D721Med (cell line): Measurements from ENCODE around the gene TWSG1.
"Not testable (repeated sequence)": the region's sequence is repeated elsewhere in the genome, so short reads cannot be mapped to it uniquely, and the experiment has no call there.

Source experiments
- DNase-seq: peaks from one replicate; pipeline ENCODE4 v3.0.0; 2011; ENCODE audit warnings: low spot score; ENCODE audit not compliant: insufficient read length
- FAIRE-seq: peaks from 2 replicates; lab custom pipeline; 2011; peaks lifted over from hg19 to GRCh38; lab: Jason Lieb, UNC
- TF ChIP-seq, protein P1 (sequence below): IDR thresholded peaks from 2 replicates; pipeline ENCODE4 v1.5.1; 2012; ENCODE audit warnings: mild to moderate bottlenecking, control low read depth; ENCODE audit not compliant: insufficient read depth; ENCODE audit errors: missing control alignments

TWSG1 gene

DNA sequence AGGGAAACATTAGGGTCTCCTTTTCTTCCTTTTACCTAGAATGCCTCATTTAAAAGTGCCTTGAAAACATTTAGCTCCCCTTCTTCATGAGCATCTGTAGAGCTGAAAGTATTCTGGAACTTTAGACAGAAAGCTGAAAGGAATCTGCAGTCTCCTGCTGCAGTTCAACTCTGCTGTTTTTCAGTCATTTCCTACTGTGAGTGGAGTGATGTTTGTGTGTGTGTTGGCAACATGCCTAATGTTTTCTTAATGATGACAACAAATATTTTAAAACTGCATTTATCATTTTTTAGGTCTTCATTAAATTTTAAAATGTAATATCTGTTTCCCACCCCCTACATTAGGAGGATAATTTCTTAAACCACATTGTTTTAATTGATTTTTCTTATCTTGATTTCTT, 66.6 kb downstream of the TWSG1 start:
- no peak for DNase-seq
- FAIRE-seq: no peak

DNA sequence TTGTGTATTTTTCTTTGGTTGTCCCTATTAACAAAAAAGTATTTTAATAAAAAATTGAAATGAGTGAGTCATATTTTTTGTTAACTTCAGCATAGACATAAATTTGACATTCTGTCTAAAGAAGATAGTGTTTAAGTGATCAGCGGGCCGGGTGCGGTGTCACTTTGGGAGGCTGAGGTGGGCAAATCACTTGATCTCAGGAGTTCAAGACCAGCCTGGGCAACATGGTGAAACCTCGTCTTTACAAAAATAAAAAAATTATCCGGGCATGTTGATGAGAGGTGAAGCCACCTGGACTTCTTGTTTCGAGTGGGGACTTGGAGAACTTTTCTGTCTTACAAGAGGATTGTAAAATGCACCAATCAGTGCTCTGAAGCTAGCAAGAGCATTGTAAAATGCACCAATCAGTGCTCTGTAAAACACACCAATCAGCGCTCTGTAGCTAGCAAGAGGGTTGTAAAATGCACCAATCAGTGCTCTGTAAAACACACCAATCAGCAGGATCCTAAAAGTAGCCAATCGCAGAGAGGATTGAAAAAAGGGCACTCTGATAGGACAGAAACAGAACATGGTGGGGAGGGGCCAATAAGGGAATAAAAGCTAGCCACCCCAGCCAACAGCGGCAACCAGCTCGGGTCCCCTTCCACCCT, 67.9 kb downstream of the TWSG1 start:
- FAIRE-seq, DNase-seq: not testable (repeated sequence)

More for the DNA sequence above, 66.6 kb downstream of the TWSG1 start:
- TF ChIP-seq, protein P1, sequence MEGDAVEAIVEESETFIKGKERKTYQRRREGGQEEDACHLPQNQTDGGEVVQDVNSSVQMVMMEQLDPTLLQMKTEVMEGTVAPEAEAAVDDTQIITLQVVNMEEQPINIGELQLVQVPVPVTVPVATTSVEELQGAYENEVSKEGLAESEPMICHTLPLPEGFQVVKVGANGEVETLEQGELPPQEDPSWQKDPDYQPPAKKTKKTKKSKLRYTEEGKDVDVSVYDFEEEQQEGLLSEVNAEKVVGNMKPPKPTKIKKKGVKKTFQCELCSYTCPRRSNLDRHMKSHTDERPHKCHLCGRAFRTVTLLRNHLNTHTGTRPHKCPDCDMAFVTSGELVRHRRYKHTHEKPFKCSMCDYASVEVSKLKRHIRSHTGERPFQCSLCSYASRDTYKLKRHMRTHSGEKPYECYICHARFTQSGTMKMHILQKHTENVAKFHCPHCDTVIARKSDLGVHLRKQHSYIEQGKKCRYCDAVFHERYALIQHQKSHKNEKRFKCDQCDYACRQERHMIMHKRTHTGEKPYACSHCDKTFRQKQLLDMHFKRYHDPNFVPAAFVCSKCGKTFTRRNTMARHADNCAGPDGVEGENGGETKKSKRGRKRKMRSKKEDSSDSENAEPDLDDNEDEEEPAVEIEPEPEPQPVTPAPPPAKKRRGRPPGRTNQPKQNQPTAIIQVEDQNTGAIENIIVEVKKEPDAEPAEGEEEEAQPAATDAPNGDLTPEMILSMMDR: no peak

DNA sequence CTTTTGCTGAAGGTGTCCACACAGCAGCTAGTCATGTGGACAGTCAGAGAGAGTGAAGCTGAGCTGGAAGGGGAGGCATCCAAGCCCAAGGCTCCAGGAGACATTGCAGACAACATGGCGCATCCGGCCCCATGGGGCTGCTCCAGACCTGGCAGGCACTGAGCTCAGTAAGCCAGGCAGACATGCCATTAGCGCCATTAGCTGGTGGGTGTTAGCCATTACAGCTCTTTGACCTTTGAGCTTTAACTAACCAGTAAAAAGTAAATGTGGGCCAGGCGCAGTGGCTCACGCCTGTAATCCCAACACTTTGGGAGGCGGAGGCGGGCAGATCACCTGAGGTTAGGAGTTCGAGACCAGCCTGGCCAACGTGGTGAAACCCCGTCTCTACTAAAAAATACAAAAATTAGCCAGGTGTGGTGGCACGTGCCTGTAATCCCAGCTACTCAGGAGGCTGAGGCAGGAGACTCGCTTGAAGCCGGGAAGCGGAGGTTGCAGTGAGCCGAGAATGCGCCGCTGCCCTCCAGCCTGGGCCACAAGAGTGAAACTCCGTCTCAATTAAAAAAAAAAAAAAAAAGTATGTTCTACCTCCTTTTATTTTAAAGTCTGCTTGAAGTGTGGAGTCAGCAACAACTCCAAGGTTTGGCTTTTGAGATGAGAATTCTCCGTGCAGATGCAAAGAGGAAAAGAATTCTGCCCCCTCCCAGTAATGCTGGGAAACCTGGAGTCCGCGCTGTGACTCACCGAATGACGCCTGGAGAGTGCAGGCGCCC, 69.4 kb downstream of the TWSG1 start:
- FAIRE-seq (no peak), DNase-seq (no peak)
- TF ChIP-seq, protein P1: peak; percentile 7

DNA sequence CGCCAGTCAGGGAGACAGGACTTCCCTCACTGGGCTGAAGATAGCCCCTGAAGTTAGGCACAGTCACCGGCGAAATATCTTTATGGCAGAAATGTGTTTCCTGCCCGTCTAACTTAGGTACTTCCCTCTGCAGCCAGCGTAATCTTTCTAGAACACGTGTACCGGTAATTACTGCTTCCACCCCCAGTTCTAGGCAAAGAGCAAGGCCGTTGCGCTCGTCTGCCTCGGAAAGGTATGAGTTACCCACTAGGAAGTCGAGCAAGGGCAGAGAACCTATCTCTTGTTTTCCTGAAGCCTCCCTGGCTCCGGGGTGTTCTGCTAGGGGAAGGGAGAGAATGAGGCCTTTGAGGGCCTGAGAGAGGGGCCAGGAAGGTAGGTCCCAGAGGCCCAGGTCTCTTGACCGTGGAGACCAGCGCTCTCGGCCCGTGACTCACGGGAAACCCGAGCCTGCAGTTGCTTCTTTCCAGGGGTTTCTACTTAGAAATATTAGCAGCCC, 70.0 kb downstream of the TWSG1 start:
- DNase-seq: no peak
- FAIRE-seq: no peak

DNA sequence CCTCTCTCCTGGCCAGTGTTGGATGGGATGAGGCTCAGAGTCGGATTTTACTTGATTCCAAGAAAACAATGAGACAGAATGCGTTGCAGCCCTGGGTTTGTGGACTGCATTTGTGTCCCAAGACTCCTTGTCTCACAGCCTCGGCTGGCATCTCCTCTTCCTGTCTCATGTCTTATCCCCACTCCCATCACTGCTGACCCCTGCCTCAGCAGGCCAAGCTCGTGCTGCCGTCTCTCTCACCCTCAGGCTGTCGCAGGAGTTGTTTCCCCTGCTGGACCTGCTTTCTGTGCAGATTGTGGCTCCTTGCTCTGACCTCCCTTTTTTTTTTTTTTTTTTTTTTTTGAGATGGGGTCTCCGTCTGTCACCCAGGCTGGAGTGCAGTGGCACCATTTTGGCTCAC, 70.6 kb downstream of the TWSG1 start:
- TF ChIP-seq, protein P1: no peak
- no peak for DNase-seq
- no peak for FAIRE-seq

More for the DNA sequence above, 70.0 kb downstream of the TWSG1 start:
- TF ChIP-seq, protein P1: no peak

DNA sequence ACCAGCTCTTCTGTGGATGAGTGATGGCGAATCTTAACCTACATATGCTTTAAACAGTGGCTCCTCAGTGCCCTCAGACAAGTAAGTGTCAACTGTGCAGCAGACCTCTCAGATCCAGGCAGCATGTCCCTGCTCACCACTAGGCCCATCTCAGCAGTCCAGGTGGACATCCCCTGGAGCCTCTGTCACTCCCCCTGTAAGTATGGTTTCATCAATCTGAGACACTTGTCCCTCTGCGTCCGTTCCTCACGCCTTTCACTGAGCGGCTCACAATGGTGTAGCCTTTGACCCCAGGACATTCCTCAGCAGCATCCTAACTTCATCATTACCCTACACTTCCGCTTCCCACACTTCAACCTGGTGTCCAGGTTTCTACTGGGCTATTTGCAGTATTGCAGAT, 71.4 kb downstream of the TWSG1 start:
- TF ChIP-seq, protein P1: no peak
- FAIRE-seq: no peak

DNA sequence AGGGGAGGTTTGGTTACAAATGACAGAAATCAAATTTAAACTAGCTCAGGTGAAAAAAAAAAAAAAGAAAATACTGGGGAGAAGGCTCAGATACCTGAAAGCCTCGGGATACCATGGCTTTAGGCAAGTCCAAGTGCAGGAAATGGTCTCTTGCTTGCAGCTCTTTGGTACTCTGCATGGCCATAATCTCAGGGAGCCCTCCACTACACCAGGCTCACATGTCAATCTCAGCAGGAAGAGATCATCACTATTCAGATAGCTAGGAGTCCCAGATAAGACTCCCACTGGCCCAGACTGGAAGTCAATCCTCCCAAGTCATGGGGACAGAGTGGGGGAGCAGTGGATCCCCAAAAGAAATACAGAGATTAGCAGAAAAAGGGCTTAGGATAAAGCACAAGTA, 75.9 kb downstream of the TWSG1 start:
- TF ChIP-seq, protein P1: no peak
- FAIRE-seq: no peak
- DNase-seq: no peak

More for the DNA sequence above, 71.4 kb downstream of the TWSG1 start:
- DNase-seq: no peak
